Measurements from ENCODE around the gene ANKDD1B.
"Not testable (repeated sequence)": the region's sequence is repeated elsewhere in the genome, so short reads cannot be mapped to it uniquely, and the experiment has no call there.

ANKDD1B gene

DNA sequence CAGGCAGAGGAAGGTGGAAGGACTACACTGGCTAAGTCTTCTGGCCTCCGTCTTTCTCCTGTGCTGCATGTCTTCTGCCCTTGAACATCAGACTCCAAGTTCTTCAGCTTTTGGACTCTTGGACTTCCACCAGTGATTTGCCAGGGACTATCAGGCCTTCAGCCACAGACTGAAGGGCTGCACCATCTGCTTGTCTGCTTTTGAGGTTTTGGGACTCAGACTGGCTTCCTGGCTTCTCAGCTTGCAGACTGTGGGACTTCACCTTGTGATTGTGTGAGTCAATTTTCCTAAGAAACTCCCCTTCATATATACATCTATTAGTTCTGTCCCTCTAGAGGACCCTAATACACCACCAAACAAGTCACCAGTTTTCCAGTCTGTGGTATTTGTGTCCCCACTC is 9.7 kb upstream of the ANKDD1B start:
- H3K27me3 ChIP-seq (replicated peaks; ENCODE audit: control insufficient read depth, insufficient read depth, low read length): no peaks in the 10 kb centered on the region
- no peak overlapping the region for H3K4me3 ChIP-seq (replicated peaks; ENCODE audit: low read depth, low read length)
- DNase-seq (ENCODE audit: extremely low read depth, insufficient read length): no peak
- H3K36me3 ChIP-seq (ENCODE audit: control insufficient read depth, insufficient read depth, low read length): peaks cover 4% of the 10 kb centered on the region
- TF ChIP-seq, protein P1, sequence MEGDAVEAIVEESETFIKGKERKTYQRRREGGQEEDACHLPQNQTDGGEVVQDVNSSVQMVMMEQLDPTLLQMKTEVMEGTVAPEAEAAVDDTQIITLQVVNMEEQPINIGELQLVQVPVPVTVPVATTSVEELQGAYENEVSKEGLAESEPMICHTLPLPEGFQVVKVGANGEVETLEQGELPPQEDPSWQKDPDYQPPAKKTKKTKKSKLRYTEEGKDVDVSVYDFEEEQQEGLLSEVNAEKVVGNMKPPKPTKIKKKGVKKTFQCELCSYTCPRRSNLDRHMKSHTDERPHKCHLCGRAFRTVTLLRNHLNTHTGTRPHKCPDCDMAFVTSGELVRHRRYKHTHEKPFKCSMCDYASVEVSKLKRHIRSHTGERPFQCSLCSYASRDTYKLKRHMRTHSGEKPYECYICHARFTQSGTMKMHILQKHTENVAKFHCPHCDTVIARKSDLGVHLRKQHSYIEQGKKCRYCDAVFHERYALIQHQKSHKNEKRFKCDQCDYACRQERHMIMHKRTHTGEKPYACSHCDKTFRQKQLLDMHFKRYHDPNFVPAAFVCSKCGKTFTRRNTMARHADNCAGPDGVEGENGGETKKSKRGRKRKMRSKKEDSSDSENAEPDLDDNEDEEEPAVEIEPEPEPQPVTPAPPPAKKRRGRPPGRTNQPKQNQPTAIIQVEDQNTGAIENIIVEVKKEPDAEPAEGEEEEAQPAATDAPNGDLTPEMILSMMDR (IDR thresholded peaks at IDR 0.05; ENCODE audit: insufficient read depth, low read length, poor library complexity, severe bottlenecking): no peak

DNA sequence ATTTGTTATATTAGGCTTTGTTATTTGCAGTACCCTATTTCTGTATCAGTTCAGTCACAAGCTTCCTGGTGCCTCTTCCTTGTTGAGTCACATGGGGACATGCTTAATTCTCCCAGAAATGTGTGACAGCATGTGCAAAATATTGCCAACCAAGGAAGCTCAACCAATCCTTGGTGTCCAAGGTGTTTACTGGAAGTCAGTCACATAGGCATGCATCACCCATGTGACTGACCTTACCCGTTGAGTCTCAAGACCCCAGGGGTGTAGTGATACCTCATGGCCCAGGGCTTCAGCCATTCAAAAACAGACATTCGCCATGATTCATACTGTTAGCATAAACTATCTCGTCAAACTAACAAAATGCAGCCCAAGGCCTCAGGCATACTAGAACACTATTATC is 9.3 kb upstream of the ANKDD1B start:
- TF ChIP-seq, protein P1 (IDR thresholded peaks at IDR 0.05; ENCODE audit: insufficient read depth, low read length, poor library complexity, severe bottlenecking): no peak
- peaks cover 4% of the 10 kb centered on the region for H3K36me3 ChIP-seq (ENCODE audit: control insufficient read depth, insufficient read depth, low read length)
- no peak for DNase-seq (ENCODE audit: extremely low read depth, insufficient read length)

DNA sequence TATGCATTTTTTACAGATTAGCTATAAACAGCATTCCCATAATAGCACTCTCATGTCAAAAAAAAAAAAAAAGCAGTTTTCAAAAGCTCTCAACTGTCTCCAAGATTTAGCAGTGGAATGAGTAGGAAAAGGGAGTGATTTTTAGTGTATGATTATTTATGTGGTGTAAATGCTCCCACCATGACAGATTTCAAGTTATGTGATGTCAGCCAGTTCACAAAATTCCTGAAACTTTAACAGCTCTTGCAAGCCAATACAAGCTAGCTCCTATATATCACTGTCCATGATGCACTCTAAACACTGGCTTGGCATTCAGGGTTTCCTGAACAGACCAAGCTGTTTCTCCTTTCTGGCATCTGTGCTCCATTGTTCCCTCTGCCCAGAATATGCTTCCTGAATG is 7.9 kb upstream of the ANKDD1B start:
- TF ChIP-seq, protein P1 (IDR thresholded peaks at IDR 0.05; ENCODE audit: insufficient read depth, low read length, poor library complexity, severe bottlenecking): no peak
- DNase-seq (ENCODE audit: extremely low read depth, insufficient read length): no peak
- peaks cover 4% of the 10 kb centered on the region for H3K36me3 ChIP-seq (ENCODE audit: control insufficient read depth, insufficient read depth, low read length)
- no peaks in the 10 kb centered on the region for H3K27me3 ChIP-seq (replicated peaks; ENCODE audit: control insufficient read depth, insufficient read depth, low read length)
- H3K4me3 ChIP-seq (replicated peaks; ENCODE audit: low read depth, low read length): no peak overlapping the region

More for the DNA sequence above, 9.3 kb upstream of the ANKDD1B start:
- Histone ChIP-seq H3K4me3 (replicated peaks; ENCODE audit: low read depth, low read length) (no peak overlapping the region), H3K27me3 (replicated peaks; ENCODE audit: control insufficient read depth, insufficient read depth, low read length) (no peaks in the 10 kb centered on the region)

DNA sequence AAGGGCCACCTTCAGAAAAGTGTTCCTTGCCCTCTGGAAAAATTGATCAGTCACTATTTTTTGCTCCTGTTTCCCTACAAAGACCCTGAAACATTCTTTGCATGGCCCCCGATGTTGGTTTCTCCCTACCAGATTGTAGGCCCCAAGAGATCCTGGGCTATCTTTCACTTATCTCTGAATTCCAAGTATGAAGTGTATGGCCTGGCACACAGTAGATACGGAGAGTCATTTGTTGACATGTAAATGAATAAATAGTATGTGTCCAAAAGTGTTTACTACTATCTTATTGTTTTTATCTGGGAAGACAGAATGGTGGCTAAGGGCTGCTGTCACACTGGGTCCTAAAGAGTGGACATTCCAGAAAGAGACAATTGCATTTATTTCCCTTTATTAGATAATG is 7.4 kb upstream of the ANKDD1B start:
- H3K27me3 ChIP-seq (replicated peaks; ENCODE audit: control insufficient read depth, insufficient read depth, low read length): no peaks in the 10 kb centered on the region
- H3K36me3 ChIP-seq (ENCODE audit: control insufficient read depth, insufficient read depth, low read length): peaks cover 4% of the 10 kb centered on the region
- TF ChIP-seq, protein P1 (IDR thresholded peaks at IDR 0.05; ENCODE audit: insufficient read depth, low read length, poor library complexity, severe bottlenecking): no peak
- H3K4me3 ChIP-seq (replicated peaks; ENCODE audit: low read depth, low read length): no peak overlapping the region
- DNase-seq (ENCODE audit: extremely low read depth, insufficient read length): no peak

DNA sequence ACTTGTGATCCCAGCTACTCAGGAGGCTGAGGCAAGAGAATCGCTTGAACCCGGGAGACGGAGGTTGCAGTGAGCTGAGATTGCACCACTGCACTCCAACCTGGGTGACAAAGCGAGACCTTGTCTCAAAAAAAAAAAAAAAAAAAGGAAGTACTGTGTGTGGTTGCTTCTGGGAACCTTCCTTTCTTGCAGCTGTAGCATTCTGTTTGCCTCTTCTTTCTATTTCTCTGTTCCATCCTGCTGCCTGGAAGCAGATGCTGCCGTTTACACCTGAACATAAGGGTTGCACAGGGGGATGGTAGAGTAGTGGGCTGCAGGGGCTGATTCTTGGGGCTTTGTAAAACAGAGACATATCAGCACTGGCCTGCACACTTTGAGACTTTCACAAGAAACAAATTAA is 3.9 kb upstream of the ANKDD1B start:
- not testable (repeated sequence) for DNase-seq (ENCODE audit: extremely low read depth, insufficient read length); H3K27me3 ChIP-seq (replicated peaks; ENCODE audit: control insufficient read depth, insufficient read depth, low read length); H3K4me3 ChIP-seq (replicated peaks; ENCODE audit: low read depth, low read length); H3K36me3 ChIP-seq (ENCODE audit: control insufficient read depth, insufficient read depth, low read length)

DNA sequence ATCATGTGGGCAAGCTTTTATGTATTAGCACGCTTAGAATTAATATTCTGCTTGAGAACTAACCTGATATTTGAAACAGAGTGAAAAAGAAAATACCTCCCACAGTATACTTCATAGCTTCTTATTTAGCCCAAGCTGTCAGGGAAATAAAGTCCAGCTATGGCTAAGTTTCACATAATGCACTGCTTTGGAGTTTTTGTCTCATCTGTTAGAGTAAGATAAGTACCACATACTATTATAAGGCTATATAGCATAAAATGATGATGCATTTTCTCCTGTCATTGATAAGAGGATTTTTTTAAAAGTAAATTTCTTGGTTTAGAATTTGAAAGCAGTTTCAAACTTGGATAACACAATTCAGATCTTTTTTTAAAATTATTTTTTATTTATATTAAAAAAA is 2.4 kb upstream of the ANKDD1B start:
- no peak for DNase-seq (ENCODE audit: extremely low read depth, insufficient read length)
- H3K27me3 ChIP-seq (replicated peaks; ENCODE audit: control insufficient read depth, insufficient read depth, low read length): no peaks in the 10 kb centered on the region
- H3K36me3 ChIP-seq (ENCODE audit: control insufficient read depth, insufficient read depth, low read length): no peaks in the 10 kb centered on the region
- H3K4me3 ChIP-seq (replicated peaks; ENCODE audit: low read depth, low read length): no peak overlapping the region
- TF ChIP-seq, protein P1 (IDR thresholded peaks at IDR 0.05; ENCODE audit: insufficient read depth, low read length, poor library complexity, severe bottlenecking): no peak
